ENCODE results near the gene CDH18.

CDH18 gene

GRCh38 chr5:19584131-19584530, 403.9 kb downstream of the CDH18 start:
- DNase-seq (ENCODE audit: low spot score): no peak

DNA sequence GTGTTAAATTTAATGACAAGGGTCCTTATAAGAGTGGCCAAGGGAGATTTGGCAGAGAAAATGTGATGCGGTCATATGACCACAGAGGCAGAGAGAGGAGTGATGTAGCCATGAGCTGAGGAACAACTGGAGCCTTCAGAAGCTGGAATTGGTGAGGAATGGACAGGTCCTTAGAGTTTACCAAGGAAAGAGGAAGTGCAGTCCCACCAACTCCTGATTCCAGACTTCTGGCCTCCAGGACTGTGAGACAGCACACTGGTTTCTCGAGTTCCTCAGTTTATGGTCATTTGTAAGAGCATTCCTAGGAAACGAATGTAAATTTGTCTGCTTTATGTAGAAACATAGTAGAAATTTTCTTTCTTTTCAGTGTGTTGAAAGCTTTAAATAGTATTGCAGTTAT, 410.1 kb downstream of the CDH18 start:
- DNase-seq (ENCODE audit: low spot score): no peak

- DNase-seq (ENCODE audit: low spot score): no peak
These were observed 420.0 kb downstream of the CDH18 start for GRCh38 chr5:19568004-19568403.

DNA sequence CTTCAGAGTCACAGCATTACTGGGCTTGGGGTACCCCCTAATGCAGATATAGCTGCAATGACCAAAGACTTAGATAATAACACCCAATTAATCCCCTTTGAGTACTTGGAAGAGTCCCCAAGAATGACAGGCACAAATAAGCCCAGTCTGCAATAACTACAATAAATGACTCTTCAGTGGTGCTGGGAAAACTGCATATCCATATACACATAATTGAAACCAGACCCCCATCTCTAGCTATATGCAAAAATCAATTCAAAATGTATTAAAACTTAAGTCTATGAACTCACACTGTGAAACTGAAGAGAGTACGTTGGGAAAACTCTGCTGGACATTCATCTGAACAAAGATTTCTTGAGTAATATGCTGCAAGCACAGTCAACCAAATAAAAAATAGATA, 422.5 kb downstream of the CDH18 start:
- no peak for DNase-seq (ENCODE audit: low spot score)

DNA sequence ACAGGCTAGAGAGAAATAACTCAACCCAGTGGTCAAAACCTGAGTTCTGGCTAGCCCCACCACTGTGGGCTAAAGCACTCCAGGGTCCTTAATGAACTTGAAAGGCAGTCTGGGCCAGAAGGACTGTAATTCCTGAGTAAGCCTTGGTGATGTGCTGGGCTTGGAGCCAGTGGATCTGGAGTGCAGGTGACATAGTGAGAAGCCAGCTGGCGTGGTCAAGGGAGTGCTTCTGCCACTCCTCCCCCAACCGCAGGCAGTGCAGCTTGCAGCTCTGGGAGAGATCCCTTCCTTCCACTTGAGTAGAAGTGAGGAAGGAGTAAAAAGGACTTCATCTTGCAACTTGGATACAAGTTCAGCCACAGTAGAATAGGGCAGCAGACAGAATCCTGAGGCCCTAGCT, 424.0 kb downstream of the CDH18 start:
- no peak for DNase-seq (ENCODE audit: low spot score)

DNA sequence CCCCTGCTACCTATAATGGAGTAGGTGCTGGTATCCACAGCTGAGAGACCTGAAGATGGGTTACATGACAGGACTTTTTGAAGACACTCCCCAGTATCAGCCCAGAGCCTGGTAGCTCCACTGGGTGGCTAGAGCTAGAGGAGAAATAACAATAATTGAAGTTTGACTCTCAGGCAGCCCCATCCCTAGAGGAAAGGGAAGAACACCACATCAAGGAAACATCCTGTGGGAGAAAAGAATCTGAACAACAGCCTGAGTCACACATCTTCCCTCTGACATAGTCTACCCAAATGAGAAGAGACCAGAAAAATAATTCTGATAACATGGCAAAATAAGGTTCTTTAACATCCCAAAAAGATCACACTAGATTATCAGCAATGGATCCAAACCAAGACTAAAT, 432.1 kb downstream of the CDH18 start:
- no peak for DNase-seq (ENCODE audit: low spot score)

- DNase-seq (ENCODE audit: low spot score): no peak
These were observed 432.6 kb downstream of the CDH18 start for GRCh38 chr5:19555436-19555835.

GRCh38 chr5:19554524-19554923, 433.5 kb downstream of the CDH18 start:
- no peak for DNase-seq (ENCODE audit: low spot score)

- DNase-seq (ENCODE audit: low spot score): no peak
These were observed 440.4 kb downstream of the CDH18 start for GRCh38 chr5:19547640-19548039.

- no peak for DNase-seq (ENCODE audit: low spot score)
These were observed 441.5 kb downstream of the CDH18 start for GRCh38 chr5:19546521-19546920.

- no peak for DNase-seq (ENCODE audit: low spot score)
These were observed 449.4 kb downstream of the CDH18 start for GRCh38 chr5:19538607-19539006.

DNA sequence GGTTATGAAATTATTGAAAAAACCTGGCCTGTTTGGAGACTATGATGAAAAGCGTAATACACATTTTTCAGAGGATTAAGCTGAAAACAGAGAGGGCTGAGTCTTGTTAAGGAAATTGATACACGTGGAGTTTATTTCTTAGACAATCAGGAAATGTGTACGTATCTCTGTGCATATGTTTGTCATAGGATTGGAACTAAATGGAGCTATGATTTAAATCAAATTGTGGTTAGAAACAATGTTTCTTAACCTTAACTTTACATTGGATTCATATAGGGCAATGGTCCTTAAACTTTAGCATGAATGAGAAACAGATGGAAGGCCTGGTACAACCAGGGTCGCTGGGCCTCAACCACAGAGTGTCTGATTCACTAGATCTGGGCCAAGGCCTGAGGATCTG, 451.6 kb downstream of the CDH18 start:
- DNase-seq (ENCODE audit: low spot score): no peak

GRCh38 chr5:19534751-19535150, 453.2 kb downstream of the CDH18 start:
- no peak for DNase-seq (ENCODE audit: low spot score)

- no peak for DNase-seq (ENCODE audit: low spot score)
These were observed 455.1 kb downstream of the CDH18 start for GRCh38 chr5:19532936-19533335.

- DNase-seq (ENCODE audit: low spot score): no peak
These were observed 456.5 kb downstream of the CDH18 start for GRCh38 chr5:19531374-19531952.

DNA sequence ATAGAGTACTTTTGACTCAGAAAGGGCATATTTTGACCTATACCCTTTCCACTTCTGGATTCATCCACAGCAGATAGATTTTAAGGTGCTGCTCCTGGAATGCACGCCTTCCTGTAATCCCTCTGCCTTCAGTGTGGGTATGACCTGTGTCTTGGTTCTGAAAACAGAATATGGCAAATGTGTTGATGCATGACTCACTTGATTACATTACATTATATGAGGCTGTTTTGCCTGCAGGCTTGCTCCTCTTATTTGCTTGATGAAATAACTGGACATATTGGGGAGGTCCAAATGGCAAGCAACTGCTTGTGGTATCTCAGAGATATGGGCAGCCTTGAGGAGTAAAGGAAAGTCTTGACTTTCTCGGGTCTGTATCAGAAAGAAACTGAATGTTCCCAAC, 468.6 kb downstream of the CDH18 start:
- DNase-seq (ENCODE audit: low spot score): no peak

- DNase-seq (ENCODE audit: low spot score): no peak
These were observed 489.1 kb downstream of the CDH18 start for GRCh38 chr5:19498852-19499251.

GRCh38 chr5:19497229-19497815, 490.7 kb downstream of the CDH18 start:
- DNase-seq (ENCODE audit: low spot score): no peak

DNA sequence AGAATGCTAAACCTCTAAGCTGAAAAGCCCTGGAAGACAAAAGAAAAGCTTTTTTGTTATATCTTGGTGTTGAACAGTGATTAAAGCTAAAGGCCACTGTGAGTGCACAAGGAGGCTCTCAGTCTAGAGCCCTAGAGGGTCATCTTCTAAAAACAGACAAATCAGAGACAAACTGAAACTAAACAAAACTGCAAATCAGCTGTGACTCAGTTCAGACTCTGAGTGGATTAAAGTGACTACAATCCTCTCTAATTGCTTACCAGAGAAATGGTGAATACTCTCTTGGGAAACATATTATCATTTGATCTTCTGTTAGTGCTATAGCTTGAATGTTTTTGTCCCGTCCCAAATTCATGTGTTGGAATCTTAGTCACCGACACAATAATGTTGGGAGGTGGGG, 491.9 kb downstream of the CDH18 start:
- no peak for DNase-seq (ENCODE audit: low spot score)

DNA sequence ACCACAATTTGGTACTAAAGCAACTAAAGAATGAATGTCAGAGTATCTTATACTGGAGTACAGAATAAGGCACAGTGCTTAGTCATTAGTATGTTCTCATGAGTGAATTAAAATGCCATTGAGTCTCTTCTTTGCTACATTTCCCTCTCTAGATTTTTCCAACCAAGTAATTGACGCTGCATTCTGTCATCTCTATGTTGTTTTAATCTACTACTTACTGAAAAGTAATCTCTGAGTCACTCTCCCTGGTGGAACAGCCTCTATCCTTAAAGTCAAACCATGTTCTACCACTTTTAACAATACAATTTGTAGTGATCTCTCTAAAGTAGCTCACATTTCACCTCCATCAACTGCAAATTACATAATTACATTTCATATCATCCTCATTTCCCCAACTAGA, 495.1 kb downstream of the CDH18 start:
- DNase-seq (ENCODE audit: low spot score): no peak

GRCh38 chr5:19488786-19489185, 499.2 kb downstream of the CDH18 start:
- DNase-seq (ENCODE audit: low spot score): no peak

DNA sequence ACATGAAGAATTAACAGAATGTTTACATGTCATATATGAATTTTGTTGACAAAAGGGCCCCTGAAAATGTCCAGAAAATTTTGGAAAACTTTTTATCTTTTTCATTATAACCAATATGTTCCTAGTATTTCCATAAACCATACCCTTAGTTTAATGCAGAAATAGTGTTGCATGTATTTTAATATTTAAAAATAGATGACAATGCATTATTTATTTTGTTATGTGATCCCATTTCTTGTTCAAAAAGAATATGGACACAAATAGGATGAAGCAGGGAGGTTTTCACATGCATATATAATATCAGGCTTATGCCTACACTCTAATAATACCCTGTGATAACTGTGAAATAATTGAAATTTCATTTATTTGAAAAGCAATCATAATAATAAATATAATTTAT, 500.5 kb downstream of the CDH18 start:
- no peak for DNase-seq (ENCODE audit: low spot score)

GRCh38 chr5:19479562-19479961, 508.4 kb downstream of the CDH18 start:
- DNase-seq (ENCODE audit: low spot score): no peak

GRCh38 chr5:19462019-19462418, 526.0 kb downstream of the CDH18 start:
- no peak for DNase-seq (ENCODE audit: low spot score)

Data from CD4-positive, alpha-beta T cell treated with Interleukin-6 at 100 ng/mL for 8 hours (primary cell).